A673 (cell line): ENCODE data around the gene RAB33B. TPM values are rescaled to one million over a fixed set of nuclear protein-coding genes. Genes with fewer than 3 reads are reported as not detected.
A peak's percentile ranks its signal among the peaks of the same experiment; 100 is the strongest.

ENCODE experiments used
- BruUV-seq: library from RNA; stranded (reverse); fragments of 400-500 nt; replicated peaks from 2 replicates; lab custom pipeline; 2021; lab: Mats Ljungman, UMichigan
- CTCF ChIA-PET: fragments of 300-600 bp; sonication (Branson Sonifier 250); formaldehyde crosslinking; loops from one replicate; lab custom pipeline; 2022; ENCODE audit warnings: antibody characterized with exemption; lab: Charles Lee
- POLR2A ChIA-PET: fragments of 300-600 bp; sonication (Branson Sonifier 250); formaldehyde crosslinking; loops from one replicate; lab custom pipeline; 2022; ENCODE audit warnings: antibody characterized with exemption; ENCODE audit not compliant: low non-redundant PET; lab: Charles Lee
- DNase-seq: peaks from one replicate; pipeline ENCODE4 v3.0.0-alpha.2; 2015; ENCODE audit warnings: low spot score
- H3K27ac ChIP-seq: fragments of 200-600 bp; sonication (generic); 2 replicates; pipeline ENCODE4 v1.5.1; 2016; ENCODE audit warnings: mixed run types, low read depth, mild to moderate bottlenecking, mixed read lengths, antibody characterized with exemption, low read length; ENCODE audit not compliant: poor library complexity, severe bottlenecking
- H3K27me3 ChIP-seq: fragments of 200-600 bp; sonication (generic); replicated peaks from 2 replicates; pipeline ENCODE4 v1.6.1; 2017; ENCODE audit warnings: mixed run types, low read depth, mild to moderate bottlenecking, mixed read lengths, antibody characterized with exemption, low read length; ENCODE audit not compliant: insufficient read depth, poor library complexity
- H3K36me3 ChIP-seq: fragments of 200-600 bp; sonication (generic); 2 replicates; pipeline ENCODE4 v1.6.1; 2016; ENCODE audit warnings: mixed run types, mild to moderate bottlenecking, mixed read lengths, antibody characterized with exemption, low read length; ENCODE audit not compliant: insufficient read depth, poor library complexity, severe bottlenecking
- H3K4me1 ChIP-seq: fragments of 200-600 bp; sonication (generic); 2 replicates; pipeline ENCODE4 v1.6.1; 2017; ENCODE audit warnings: mixed run types, mild to moderate bottlenecking, mixed read lengths, antibody characterized with exemption, low read length; ENCODE audit not compliant: insufficient read depth, poor library complexity, severe bottlenecking
- H3K4me3 ChIP-seq: fragments of 200-600 bp; sonication (generic); 2 replicates; pipeline ENCODE4 v1.5.1; 2016; ENCODE audit warnings: low read depth, mixed run types, mild to moderate bottlenecking, mixed read lengths, low read length; ENCODE audit not compliant: poor library complexity, severe bottlenecking
- H3K9me3 ChIP-seq: fragments of 200-600 bp; sonication (generic); 2 replicates; pipeline ENCODE4 v1.6.1; 2016; ENCODE audit warnings: mixed run types, low read depth, mild to moderate bottlenecking, mixed read lengths, antibody characterized with exemption, low read length; ENCODE audit not compliant: poor library complexity, severe bottlenecking
- CTCF ChIP-seq: fragments of 300-800, 200-600 bp; sonication (generic); conservative IDR thresholded peaks from 2 replicates; pipeline ENCODE4 v1.5.1; 2017; ENCODE audit warnings: low read depth, mild to moderate bottlenecking, antibody characterized with exemption, low read length, moderate library complexity, mixed read lengths
- EZH2 ChIP-seq: fragments of 200-600 bp; sonication (generic); IDR thresholded peaks from 2 replicates; pipeline ENCODE4 v1.6.1; 2017; ENCODE audit warnings: borderline replicate concordance, low read depth, mild to moderate bottlenecking, mixed read lengths, antibody characterized with exemption, low read length; ENCODE audit not compliant: poor library complexity, severe bottlenecking
- intact Hi-C: fragments of 100-400 bp; cut with micrococcal nuclease; formaldehyde crosslinking; loops from one replicate; pipeline ENCODE4 v1.10.0; 2022; ENCODE audit not compliant: unreplicated experiment
- total RNA-seq: library from RNA; stranded (reverse); gene quantifications from 2 replicates; pipeline ENCODE4 v1.2.3, GENCODE V29; 2021

RAB33B gene
- total RNA-seq, 1 experiment from 2014 or later: 8.5 TPM

- TF ChIP-seq EZH2 (no peak), CTCF (no peak)
- ChIA-PET POLR2A (no interaction called here), CTCF (no interaction called here)
- Histone ChIP-seq H3K27me3 (no peaks in the 10 kb centered on the region), H3K36me3 (no peaks in the 10 kb centered on the region), H3K4me1 (peaks cover 24% of the 10 kb centered on the region), H3K4me3 (peak overlapping the region; percentile 80), H3K9me3 (no peaks in the 10 kb centered on the region), H3K27ac (no peak overlapping the region)
- no TSS peak for BruUV-seq
- no peak for DNase-seq
- intact Hi-C loops: no loop called here
These were observed 1.2 kb downstream of the RAB33B start for GRCh38 chr4:139455126-139455538.

GRCh38 chr4:139457318-139457717, 3.4 kb downstream of the RAB33B start:
- no TSS peak for BruUV-seq
- peaks cover 24% of the 10 kb centered on the region for H3K4me1 ChIP-seq
- no peaks in the 10 kb centered on the region for H3K9me3 ChIP-seq
- H3K27me3 ChIP-seq: no peaks in the 10 kb centered on the region
- no peak overlapping the region for H3K27ac ChIP-seq
- TF ChIP-seq EZH2 (no peak), CTCF (no peak)
- no peak overlapping the region for H3K4me3 ChIP-seq
- CTCF ChIA-PET: no interaction called here
- intact Hi-C loops: no loop called here
- DNase-seq: no peak
- POLR2A ChIA-PET: interaction anchor here (0.5 kb wide), 1 partner anchor 22 kb away, joined by 5 read pairs; no protein-coding TSS in a partner anchor
- H3K36me3 ChIP-seq: no peaks in the 10 kb centered on the region

GRCh38 chr4:139458543-139458942, 4.6 kb downstream of the RAB33B start:
- Histone ChIP-seq H3K4me3 (no peak overlapping the region), H3K9me3 (no peaks in the 10 kb centered on the region), H3K36me3 (no peaks in the 10 kb centered on the region), H3K27me3 (no peaks in the 10 kb centered on the region), H3K27ac (no peak overlapping the region), H3K4me1 (peaks cover 24% of the 10 kb centered on the region)
- no peak for TF ChIP-seq EZH2
- no peak for TF ChIP-seq CTCF
- no TSS peak for BruUV-seq
- intact Hi-C loops: no loop called here
- DNase-seq: no peak
- POLR2A ChIA-PET: no interaction called here
- CTCF ChIA-PET: no interaction called here
